T-helper 9 cell (primary cell): Measurements from ENCODE around the gene IRF2BP2.
"Not testable (repeated sequence)": the region's sequence is repeated elsewhere in the genome, so short reads cannot be mapped to it uniquely, and the experiment has no call there.

ENCODE experiments used
- DNase-seq: peaks from one replicate; pipeline ENCODE4 v3.0.0-alpha.2; 2020
- total RNA-seq, 2 donors: gene quantifications; one replicate each; lab custom pipeline; 2026; lab: John Stamatoyannopoulos, UW

Gene IRF2BP2
- total RNA-seq = 291 to 689 reads per million in 2 donors

DNA sequence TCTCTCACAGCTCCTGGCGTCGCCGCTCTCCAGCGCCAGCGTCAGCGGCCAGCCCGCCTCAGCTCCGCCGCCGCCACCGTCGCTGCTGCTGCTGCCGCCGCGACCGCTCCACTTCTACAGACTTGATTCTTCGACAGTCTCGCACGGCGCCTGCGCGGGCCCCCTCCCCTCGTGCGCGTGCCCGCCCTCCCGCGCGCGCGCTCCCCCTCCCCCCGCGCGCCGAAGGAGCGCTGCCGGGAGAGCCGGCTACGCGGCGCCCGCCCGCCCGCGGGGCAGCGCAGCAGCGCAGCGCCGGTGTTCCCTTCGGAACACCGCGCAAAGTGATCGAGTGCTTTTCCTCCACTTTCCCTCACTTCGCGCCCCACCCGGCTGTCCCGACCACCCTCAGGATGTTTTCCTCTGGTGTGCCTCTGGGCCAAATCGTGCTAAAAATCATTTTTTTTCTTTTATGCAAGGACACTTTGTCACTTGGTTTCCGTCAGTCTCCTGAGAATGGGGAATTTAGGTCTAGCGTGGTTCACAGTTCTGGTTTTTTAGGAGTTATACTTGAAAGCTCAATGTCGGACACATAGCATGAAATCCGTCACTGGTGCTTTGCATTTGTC lies at the start of gene IRF2BP2:
Gene IRF2BP2, minus strand, starts transcription at position 118 of the 605 bp plus-strand sequence. CDS start 684 bp downstream, outside the sequence.
- DNase-seq = peak; percentile 70

DNA sequence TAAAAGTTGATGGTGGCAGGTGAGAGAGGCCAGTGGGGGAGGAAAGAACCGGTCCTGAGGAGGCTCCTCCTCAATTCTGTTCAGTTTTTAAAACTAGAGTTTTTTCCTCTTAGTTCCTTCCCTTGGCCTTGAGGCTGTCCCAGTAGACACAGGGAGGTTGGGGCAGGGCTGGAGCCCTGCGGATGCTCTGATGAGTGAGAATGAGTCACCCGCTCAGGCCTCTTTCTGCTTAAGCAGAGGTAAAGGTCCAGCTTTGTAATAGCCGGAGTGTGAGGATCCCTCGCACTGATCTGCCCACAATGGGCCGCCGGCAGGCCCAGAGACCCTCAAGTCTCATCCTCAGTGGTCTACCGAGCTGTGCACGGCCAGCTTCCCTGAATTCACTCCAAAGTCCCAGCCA lies 49.6 kb upstream of the IRF2BP2 start:
- no peak for DNase-seq

- DNase-seq = no peak
Measured at GRCh38 chr1:234658138-234658537, 48.2 kb upstream of the IRF2BP2 start.

DNA sequence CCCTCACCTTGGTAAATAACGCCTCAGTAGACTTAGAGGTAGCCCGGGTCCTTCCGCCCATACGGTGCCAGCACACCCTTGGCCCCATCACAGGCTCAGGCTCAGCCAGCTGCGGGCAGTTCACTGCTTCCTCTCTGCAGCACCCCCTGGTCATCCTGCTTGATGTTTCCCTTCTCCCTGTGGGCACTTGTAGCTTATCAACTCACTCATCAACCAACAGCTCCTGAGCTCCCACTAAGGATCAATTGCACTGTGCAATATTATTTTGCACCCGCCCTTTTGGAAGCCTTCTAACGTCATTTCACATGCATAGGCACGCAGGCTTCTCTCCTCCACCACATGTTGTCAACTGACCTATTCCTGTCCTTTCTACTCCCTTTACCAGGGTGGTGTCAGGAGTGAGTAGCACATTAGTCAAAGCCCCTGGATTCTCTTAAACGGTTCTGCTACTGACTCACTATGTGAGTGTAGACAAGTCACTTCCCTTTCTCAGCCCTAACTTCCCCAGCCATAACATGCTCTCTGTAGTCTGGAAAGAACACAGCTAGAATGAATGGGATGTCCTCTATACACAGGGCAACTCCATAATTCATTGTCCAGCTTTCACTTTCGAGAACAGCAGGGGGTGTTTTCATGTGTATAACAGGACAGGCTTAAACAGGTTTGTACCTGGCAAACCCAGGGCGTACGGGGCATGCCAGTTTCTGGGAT lies 47.1 kb upstream of the IRF2BP2 start:
- DNase-seq = no peak

GRCh38 chr1:234656070-234656895 lies 46.3 kb upstream of the IRF2BP2 start:
- no peak for DNase-seq

DNA sequence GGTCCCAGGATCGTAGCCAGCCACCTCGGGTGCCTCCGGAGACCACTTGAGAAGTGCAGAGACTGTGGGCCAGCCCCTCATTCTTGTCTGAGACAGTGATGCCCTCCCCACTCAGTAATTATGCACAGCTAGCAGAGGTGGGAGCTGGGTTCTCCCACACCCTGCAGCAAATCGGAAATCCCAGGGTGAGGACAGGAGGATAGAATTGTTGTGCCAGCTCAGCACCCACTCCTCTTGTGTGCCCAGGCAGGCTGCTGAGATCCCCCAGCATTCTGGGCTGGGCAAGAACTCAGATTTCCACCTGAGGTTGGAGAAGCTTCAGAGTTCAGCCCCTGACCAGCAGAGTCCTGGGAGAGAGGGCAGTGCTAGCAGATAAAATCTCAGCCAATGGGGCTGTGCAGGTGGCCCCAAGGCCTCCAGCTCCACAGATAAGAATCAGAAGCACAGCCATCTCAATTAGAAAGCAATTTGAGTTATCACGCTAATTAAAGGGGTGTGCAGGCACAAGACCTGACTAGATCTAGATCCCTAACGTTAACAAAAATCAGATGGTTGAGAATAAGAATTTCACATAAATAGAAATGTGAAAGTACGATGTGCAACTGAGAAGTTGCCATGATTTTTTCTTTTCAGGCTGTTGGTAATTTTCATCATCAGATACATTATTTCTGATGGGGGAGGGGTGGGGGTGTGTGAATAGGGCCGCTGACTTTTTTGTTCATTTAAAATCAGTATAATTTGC lies 45.5 kb upstream of the IRF2BP2 start:
- DNase-seq = no peak

DNA sequence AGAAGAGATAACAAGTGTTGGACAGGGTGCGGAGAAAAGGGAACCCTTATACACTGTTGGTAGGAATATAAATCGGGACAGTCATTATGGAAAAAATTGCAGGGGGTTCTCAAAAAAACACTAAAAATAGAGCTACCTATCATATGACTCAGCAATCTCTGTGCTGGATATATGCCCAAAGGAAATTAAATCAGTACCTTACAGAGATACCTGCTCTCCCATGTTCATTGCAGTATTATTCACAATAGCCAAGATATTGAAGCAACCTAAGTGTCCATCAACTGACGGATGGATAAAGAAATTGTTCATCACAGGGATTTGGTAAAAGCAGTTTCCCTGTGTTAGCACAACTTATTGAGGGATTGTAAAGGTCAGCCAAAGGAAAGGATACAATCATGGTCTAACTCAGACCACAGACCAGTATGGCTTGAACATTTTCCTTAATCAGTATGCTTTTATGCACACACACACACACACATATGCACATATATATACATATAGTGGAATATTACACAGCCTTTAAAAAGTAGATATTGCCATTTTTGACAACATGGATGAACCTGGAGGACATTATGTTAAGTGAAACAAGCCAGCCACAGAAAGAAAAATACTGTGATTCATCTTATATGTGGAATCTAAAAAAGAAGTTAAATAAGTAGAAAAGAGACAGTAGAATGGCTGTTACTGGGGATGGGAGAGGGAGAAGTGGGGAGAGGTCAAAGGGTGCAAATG lies 44.2 kb upstream of the IRF2BP2 start:
- no peak for DNase-seq

DNA sequence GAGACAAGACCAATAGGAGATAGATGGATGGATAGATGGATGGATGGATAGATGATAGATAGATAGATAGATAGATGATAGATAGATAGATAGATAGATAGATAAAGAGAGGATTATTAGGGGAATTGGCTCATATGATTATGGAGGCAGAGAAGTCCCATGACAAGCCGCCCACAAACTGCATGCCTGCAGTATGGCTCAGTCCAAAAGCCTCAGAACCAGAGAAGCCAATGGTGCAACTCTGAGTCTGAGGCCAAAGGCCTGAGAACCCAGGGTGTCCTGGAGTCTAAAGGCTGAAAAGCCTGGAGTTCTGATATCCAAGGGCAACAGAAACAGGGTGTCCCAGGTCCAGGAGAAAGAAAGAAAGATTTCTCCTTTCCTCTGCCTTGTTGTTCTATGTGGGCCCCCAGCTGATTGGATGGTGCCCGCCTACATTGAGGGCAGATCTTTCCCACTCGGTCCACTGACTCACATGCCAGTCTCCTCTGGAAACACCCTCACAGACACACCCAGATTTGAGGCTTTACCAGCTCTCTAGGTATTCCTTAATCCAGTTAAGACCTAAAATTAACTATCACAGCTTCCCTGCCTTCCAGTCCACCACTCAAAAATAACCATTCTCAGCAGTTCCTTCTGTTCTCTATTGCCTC lies 39.6 kb upstream of the IRF2BP2 start:
- DNase-seq = no peak

DNA sequence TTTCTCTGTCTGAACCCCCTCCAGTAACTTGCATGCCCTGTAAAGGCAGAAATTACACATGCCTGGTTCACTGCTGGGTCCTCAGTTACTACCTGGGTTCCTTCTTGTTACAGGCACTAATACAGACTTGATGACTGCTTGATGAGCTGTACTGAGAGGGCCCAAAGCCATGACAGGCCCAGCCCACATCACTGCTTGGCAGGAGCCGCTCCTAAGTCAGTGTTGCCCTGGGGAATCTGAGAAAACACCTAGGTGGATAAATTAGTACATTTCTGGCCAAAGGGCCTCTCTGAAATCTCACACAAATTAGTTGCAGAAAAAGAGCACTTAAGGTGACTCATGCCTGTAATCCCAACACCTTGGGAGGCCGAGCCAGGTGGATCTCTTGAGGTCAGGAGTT lies 37.8 kb upstream of the IRF2BP2 start:
- no peak for DNase-seq

DNA sequence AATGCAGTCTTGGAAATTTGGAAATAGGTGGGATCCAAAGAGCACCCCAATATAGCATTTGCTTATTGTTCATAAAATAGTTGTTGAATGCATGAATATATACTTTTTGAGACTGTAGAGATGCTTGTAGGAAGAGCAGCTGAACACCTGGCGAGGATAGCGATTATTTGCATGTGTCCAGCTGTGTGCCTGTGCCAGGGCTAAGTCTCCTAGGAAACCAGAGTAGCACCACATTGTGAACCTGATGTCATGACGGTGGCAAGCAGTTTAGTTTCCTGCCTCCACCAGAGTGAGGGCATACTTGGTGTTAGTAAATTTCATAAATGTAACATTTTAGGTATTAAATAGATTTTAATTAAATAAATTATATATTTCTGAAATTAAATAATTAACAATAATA lies 37.3 kb upstream of the IRF2BP2 start:
- no peak for DNase-seq

GRCh38 chr1:234645964-234646363 lies 36.0 kb upstream of the IRF2BP2 start:
- DNase-seq = no peak

- no peak for DNase-seq
Measured at GRCh38 chr1:234645474-234645953, 35.5 kb upstream of the IRF2BP2 start.

DNA sequence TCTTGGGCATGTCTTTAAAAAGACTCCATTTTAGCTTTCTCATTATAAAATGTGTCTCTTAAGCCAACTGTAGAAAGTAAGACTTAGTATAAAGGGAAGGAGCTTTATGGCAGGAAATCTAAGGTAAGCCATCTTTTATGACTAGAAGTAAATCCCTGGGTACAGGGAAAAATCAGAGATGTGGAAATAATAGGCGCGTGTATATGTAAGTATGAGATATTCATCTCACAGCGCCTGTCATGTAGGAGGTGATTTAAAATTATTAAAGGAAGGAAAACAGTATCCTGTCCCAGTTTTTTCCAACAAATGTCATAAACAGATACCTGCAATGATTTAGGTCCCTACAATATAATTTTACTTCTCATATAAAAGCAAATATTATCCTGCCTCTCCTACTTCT lies 35.0 kb upstream of the IRF2BP2 start:
- DNase-seq = no peak

DNA sequence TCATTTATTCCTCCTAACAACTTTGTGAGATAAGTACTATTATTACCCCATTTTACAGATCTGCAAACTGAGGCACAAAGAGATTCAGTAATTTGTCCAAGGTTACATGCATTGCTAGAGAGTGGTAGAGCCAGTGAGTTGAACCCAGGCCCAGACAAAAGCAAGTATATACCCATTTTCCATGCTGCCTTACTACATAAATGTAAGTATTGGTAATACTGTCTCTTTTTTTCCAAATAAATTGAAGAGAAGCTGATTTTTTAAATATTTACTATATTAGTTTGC lies 33.8 kb upstream of the IRF2BP2 start:
- no peak for DNase-seq

DNA sequence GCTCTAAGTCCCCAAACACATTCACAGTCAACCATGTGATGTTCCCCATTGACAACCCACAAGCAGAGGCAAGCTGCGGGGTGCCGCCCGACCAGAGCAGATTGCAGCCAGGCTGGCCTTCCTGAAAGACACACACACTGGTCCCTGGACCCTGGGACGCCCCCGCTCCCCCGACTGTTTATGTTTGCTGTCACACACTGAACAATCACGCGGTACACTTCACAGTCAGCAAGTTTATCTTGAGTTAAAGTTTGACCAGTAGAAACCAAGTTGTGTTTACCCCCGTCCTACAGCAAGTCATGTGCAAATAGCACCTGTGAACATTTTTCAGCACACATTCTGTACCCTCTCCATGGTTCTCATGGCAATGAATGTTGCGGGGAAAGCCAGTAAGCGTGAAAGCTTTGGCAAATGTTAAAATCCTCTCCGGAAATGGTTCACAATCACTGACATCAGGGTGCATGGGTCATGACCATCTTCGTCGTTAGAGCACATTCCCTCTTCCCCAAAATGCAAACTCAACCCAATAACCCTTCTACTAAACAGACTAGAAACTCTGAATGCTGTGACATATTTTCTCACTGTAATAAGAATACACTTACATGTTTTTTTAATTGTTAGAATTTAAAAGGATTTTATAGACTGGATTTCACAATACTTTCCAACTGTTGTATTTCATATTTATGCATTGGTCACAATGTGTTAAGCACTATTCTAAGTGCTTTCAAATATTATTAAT lies 33.3 kb upstream of the IRF2BP2 start:
- DNase-seq = no peak

DNA sequence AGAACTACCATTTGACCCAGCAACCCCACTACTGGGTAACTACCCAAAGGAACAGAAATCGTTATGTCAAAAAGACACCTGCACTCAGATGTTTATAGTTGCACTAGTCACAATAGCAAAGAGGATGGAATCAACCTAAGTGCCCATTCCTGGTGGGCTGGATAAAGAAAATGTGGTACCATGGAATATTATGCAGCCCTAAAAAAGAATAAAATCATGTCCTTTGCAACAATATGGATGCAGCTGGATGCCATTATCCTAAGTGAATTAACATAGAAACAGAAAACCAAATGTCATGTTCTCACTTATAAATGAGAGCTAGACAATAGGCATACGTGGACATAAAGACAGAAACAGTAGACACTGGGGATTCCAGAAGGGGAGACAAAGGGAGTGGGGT lies 32.5 kb upstream of the IRF2BP2 start:
- DNase-seq = no peak

GRCh38 chr1:234639961-234640360 lies 30.0 kb upstream of the IRF2BP2 start:
- no peak for DNase-seq

DNA sequence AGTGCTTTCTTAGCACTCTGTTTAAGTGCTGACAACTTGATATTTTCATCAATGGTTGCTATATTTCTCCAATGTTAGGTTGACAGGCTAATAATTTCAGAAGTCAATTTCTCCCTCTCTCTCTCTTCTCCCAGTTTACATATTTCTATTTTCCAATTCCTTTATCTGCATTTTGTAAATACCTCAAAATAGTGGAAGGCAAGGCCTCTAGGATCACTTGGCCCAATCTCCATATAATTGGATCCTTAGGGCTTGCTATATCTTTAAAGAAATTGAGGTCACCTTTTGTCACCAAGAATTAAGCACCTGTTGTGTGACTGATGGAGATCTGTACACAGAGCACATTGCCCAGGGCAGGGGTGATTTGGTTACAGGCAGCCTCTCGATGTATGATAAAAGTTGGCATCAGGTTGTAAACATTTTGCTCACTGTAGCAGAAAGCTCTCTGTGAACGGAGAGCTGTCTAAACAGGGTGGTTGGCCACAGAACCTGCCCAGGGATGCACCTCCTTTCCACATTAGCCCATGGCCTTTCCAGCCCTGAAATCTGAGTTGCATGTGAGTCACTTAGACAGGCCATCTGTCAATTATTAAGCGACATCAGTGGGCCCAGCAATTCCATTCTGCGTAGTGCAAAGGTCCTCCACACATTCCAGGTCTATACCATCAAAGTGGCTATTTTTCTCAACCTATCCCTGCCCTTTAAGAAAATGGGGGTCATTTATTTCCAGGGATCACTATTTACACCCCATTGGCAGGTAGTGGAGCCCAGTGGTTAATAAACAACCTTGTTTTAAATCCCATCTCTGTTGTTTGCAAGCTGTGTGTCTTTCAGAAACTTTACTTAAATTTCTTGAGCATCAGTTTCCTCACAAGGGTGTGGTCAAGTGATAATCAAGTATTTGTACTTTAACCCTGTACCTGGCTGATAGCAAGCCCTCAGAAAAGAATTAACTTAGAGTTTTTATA lies 29.1 kb upstream of the IRF2BP2 start:
- no peak for DNase-seq

DNA sequence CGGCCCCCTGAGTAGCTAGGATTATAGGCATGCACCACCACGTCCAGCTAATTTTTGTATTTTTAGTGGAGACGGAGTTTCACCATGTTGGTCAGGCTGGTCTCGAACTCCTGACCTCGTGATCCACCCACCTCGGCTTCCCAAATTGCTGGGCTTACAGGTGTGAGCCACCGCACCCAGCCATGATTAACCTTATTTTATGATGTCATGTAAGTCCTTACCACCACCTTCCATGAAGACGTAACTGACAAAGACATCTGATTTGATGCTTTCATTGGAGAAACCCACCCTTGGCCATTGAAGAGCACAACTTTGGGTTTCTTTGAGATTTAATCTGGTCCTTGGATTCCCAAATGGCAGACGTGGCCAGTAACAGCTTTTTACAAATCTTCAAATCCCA lies 24.9 kb upstream of the IRF2BP2 start:
- DNase-seq = not testable (repeated sequence)

DNA sequence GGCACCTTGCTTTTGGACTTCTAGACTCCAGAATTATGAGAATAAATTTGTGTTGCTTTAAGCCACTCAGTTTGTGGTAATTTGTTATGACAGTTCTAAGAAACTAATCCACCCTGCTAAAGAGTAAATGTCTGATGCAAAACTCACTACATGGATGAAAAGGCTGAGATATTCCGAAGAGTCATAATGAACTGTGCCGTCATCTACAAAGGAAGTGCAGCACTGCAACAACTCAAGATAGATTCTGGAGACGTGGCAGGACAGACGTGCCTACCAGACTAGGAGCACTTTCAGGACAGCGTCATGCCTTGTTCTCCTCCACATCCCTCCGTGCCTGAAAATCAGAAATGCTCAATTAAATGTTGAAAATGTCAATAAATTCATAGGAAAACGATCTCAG lies 24.4 kb upstream of the IRF2BP2 start:
- no peak for DNase-seq
